WTC11 (cell line): ENCODE measurements around the gene STXBP5. TPM values are rescaled to one million over a fixed set of nuclear protein-coding genes. Genes with fewer than 3 reads are reported as not detected.

Experiments
- ATAC-seq: fragments of 200-7000 bp; cut with Tn5 transposase; 2 replicates; pipeline ENCODE4 v1.10.0; 2021; ENCODE audit warnings: mild to moderate bottlenecking, moderate library complexity
- CTCF ChIA-PET: fragments of 300-600 bp; sonication (Branson Sonifier 250); formaldehyde crosslinking; loops from one replicate; lab custom pipeline; 2021; ENCODE audit warnings: antibody characterized with exemption; lab: Charles Lee
- POLR2A ChIA-PET: fragments of 350-600 bp; sonication (Branson Sonifier 250); formaldehyde crosslinking; loops from one replicate; lab custom pipeline; 2021; ENCODE audit warnings: antibody characterized with exemption; lab: Charles Lee
- DNase-seq: peaks from one replicate; pipeline ENCODE4 v3.0.0; 2021; ENCODE audit warnings: low spot score
- H3K27ac Mint-ChIP-seq: 2 replicates; pipeline ENCODE4 v1.8.0; 2021; ENCODE audit warnings: mixed read lengths
- H3K27me3 Mint-ChIP-seq: 2 replicates; pipeline ENCODE4 v1.8.0; 2021; ENCODE audit warnings: low read depth, mild to moderate bottlenecking, moderate library complexity, mixed read lengths
- H3K36me3 Mint-ChIP-seq: 2 replicates; pipeline ENCODE4 v1.8.0; 2021; ENCODE audit warnings: mixed read lengths
- H3K4me1 Mint-ChIP-seq: 2 replicates; pipeline ENCODE4 v1.8.0; 2022; ENCODE audit warnings: mixed read lengths
- H3K4me3 Mint-ChIP-seq: 2 replicates; pipeline ENCODE4 v1.8.0; 2021; ENCODE audit warnings: mild to moderate bottlenecking, moderate library complexity, mixed read lengths
- H3K9me3 Mint-ChIP-seq: 2 replicates; pipeline ENCODE4 v1.8.0; 2021; ENCODE audit warnings: mixed read lengths
- GABPB1 ChIP-seq: sonication (generic); formaldehyde crosslinking; IDR thresholded peaks from 2 replicates; pipeline ENCODE4 v1.8.1; 2023; ENCODE audit warnings: mild to moderate bottlenecking, missing genetic modification reagents
- IRF2 ChIP-seq: sonication (generic); formaldehyde crosslinking; IDR thresholded peaks from 2 replicates; pipeline ENCODE4 v1.8.0; 2022; ENCODE audit warnings: low read depth, missing genetic modification reagents, borderline replicate concordance
- JAZF1 ChIP-seq: fragments of 250-450 bp; sonication (Bioruptor Pico); IDR thresholded peaks from 2 replicates; pipeline ENCODE4 v1.9.0; 2021; ENCODE audit warnings: moderate library complexity, mild to moderate bottlenecking, inconsistent platforms
- JUN ChIP-seq: sonication (generic); formaldehyde crosslinking; IDR thresholded peaks from 2 replicates; pipeline ENCODE4 v1.8.0; 2023; ENCODE audit warnings: mild to moderate bottlenecking, missing genetic modification reagents
- MXD4 ChIP-seq: fragments of 250-450 bp; sonication (Bioruptor Pico); IDR thresholded peaks from 2 replicates; pipeline ENCODE4 v1.8.0; 2021; ENCODE audit warnings: mild to moderate bottlenecking, moderate library complexity, borderline replicate concordance
- MYBL2 ChIP-seq: sonication (generic); formaldehyde crosslinking; IDR thresholded peaks from 2 replicates; pipeline ENCODE4 v1.8.1; 2023; ENCODE audit warnings: mild to moderate bottlenecking, moderate library complexity, missing genetic modification reagents
- NR2C2 ChIP-seq: sonication (generic); formaldehyde crosslinking; IDR thresholded peaks from 2 replicates; pipeline ENCODE4 v1.8.0; 2022; ENCODE audit warnings: mild to moderate bottlenecking, missing genetic modification reagents
- OVOL2 ChIP-seq: fragments of 250-450 bp; sonication (Bioruptor Pico); IDR thresholded peaks from 2 replicates; pipeline ENCODE4 v1.9.0; 2021; ENCODE audit warnings: mild to moderate bottlenecking, borderline replicate concordance
- PREB ChIP-seq: sonication (generic); formaldehyde crosslinking; IDR thresholded peaks from 2 replicates; pipeline ENCODE4 v1.8.1; 2022; ENCODE audit warnings: mild to moderate bottlenecking, missing genetic modification reagents, moderate library complexity, borderline replicate concordance
- SMAD3 ChIP-seq: sonication (generic); formaldehyde crosslinking; IDR thresholded peaks from 2 replicates; pipeline ENCODE4 v1.8.0; 2022; ENCODE audit warnings: missing genetic modification reagents, mild to moderate bottlenecking, borderline replicate concordance
- TEAD1 ChIP-seq: sonication (generic); formaldehyde crosslinking; IDR thresholded peaks from 2 replicates; pipeline ENCODE4 v1.8.0; 2022; ENCODE audit warnings: mild to moderate bottlenecking, missing genetic modification reagents
- ZBTB21 ChIP-seq: sonication (generic); formaldehyde crosslinking; IDR thresholded peaks from 2 replicates; pipeline ENCODE4 v1.8.1; 2023; ENCODE audit warnings: mild to moderate bottlenecking, missing genetic modification reagents, borderline replicate concordance
- ZBTB43 ChIP-seq: sonication (generic); formaldehyde crosslinking; IDR thresholded peaks from 2 replicates; pipeline ENCODE4 v1.8.1; 2023; ENCODE audit warnings: mild to moderate bottlenecking, missing genetic modification reagents
- ZNF138 ChIP-seq: sonication (generic); formaldehyde crosslinking; conservative IDR thresholded peaks from 2 replicates; pipeline ENCODE4 v1.8.1; 2022; ENCODE audit warnings: mild to moderate bottlenecking, moderate library complexity, missing genetic modification reagents
- ZNF219 ChIP-seq: sonication (generic); formaldehyde crosslinking; IDR thresholded peaks from 2 replicates; pipeline ENCODE4 v1.8.0; 2023; ENCODE audit warnings: missing genetic modification reagents, mild to moderate bottlenecking, borderline replicate concordance
- ZNF416 ChIP-seq: fragments of 250-450 bp; sonication (Bioruptor Pico); IDR thresholded peaks from 2 replicates; pipeline ENCODE4 v1.9.0; 2021; ENCODE audit warnings: mild to moderate bottlenecking, inconsistent platforms
- ZNF532 ChIP-seq: fragments of 250-450 bp; sonication (Bioruptor Pico); IDR thresholded peaks from 2 replicates; pipeline ENCODE4 v1.9.0; 2021; ENCODE audit warnings: mild to moderate bottlenecking, borderline replicate concordance
- total RNA-seq: library from RNA; stranded (reverse); gene quantifications from 3 replicates; pipeline ENCODE4 v1.2.3, GENCODE V29; 2021
- TF ChIP-seq, protein P1 (sequence below): fragments of 250-450 bp; sonication (Bioruptor Pico); IDR thresholded peaks from 2 replicates; pipeline ENCODE4 v1.9.0; 2021; ENCODE audit warnings: mild to moderate bottlenecking
- TF ChIP-seq, protein P2 (sequence below): fragments of 250-450 bp; sonication (Bioruptor Pico); IDR thresholded peaks from 2 replicates; pipeline ENCODE4 v1.9.0; 2021; ENCODE audit warnings: moderate library complexity, mild to moderate bottlenecking, inconsistent platforms, borderline replicate concordance
- TF ChIP-seq, protein P3 (sequence below): sonication (generic); formaldehyde crosslinking; IDR thresholded peaks from 2 replicates; pipeline ENCODE4 v1.8.0; 2022; ENCODE audit warnings: mild to moderate bottlenecking, missing genetic modification reagents
- TF ChIP-seq, protein P4 (sequence below): sonication (generic); formaldehyde crosslinking; IDR thresholded peaks from 2 replicates; pipeline ENCODE4 v1.8.0; 2023; ENCODE audit warnings: missing genetic modification reagents
- TF ChIP-seq, protein P5 (sequence below): sonication (generic); formaldehyde crosslinking; IDR thresholded peaks from 2 replicates; pipeline ENCODE4 v1.8.0; 2022; ENCODE audit warnings: mild to moderate bottlenecking, missing genetic modification reagents

Gene STXBP5
- total RNA-seq, 1 experiment from 2014 or later: 13.2 TPM

GRCh38 chr6:147185216-147185615 is 19.0 kb upstream of the STXBP5 start:
- no peak overlapping the region for H3K4me3 Mint-ChIP-seq
- no peaks in the 10 kb centered on the region for H3K27me3 Mint-ChIP-seq
- no peak for TF ChIP-seq MYBL2 (CRISPR knock-in tag)
- no peak for TF ChIP-seq OVOL2
- TF ChIP-seq, protein P1, sequence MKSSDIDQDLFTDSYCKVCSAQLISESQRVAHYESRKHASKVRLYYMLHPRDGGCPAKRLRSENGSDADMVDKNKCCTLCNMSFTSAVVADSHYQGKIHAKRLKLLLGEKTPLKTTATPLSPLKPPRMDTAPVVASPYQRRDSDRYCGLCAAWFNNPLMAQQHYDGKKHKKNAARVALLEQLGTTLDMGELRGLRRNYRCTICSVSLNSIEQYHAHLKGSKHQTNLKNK (CRISPR knock-in tag): no peak
- no peak for TF ChIP-seq TEAD1 (CRISPR knock-in tag)
- TF ChIP-seq ZBTB43 (CRISPR knock-in tag): no peak
- TF ChIP-seq JAZF1 (CRISPR knock-in tag): no peak
- TF ChIP-seq JUN (CRISPR knock-in tag): no peak
- TF ChIP-seq, protein P2, sequence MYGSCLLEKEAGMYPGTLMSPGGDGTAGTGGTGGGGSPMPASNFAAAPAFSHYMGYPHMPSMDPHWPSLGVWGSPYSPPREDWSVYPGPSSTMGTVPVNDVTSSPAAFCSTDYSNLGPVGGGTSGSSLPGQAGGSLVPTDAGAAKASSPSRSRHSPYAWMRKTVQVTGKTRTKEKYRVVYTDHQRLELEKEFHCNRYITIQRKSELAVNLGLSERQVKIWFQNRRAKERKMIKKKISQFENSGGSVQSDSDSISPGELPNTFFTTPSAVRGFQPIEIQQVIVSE (CRISPR knock-in tag): no peak
- no peak for TF ChIP-seq ZNF532 (CRISPR knock-in tag)
- TF ChIP-seq, protein P3, sequence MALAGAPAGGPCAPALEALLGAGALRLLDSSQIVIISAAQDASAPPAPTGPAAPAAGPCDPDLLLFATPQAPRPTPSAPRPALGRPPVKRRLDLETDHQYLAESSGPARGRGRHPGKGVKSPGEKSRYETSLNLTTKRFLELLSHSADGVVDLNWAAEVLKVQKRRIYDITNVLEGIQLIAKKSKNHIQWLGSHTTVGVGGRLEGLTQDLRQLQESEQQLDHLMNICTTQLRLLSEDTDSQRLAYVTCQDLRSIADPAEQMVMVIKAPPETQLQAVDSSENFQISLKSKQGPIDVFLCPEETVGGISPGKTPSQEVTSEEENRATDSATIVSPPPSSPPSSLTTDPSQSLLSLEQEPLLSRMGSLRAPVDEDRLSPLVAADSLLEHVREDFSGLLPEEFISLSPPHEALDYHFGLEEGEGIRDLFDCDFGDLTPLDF (CRISPR knock-in tag): no peak
- H3K9me3 Mint-ChIP-seq: no peaks in the 10 kb centered on the region
- DNase-seq: no peak
- POLR2A ChIA-PET: no interaction called here
- H3K36me3 Mint-ChIP-seq: no peaks in the 10 kb centered on the region
- CTCF ChIA-PET: no interaction called here
- H3K27ac Mint-ChIP-seq: no peak overlapping the region
- peaks cover 10% of the 10 kb centered on the region for H3K4me1 Mint-ChIP-seq
- ATAC-seq: no peak

DNA sequence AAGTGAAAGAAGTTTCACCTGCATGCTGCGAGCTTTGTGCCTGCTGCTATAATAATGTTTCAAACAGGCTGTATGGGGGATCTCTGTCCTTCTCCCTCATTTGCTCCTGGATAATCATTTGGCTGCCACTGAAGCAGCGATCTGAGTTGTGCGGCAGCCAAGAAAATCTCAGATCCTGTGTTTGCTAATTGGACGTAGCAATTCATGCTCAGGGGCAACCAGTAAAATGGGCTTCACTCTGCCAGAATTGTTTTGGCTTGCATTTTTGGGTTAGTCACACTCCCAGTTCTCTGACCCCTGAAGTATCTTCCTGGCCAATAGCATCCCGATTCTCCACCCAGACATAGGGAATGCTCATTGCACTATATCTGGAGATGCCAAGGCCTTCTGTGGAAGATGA is 13.7 kb upstream of the STXBP5 start:
- H3K36me3 Mint-ChIP-seq: no peaks in the 10 kb centered on the region
- TF ChIP-seq GABPB1 (no peak), ZBTB21 (CRISPR knock-in tag) (no peak), ZNF219 (no peak), MXD4 (CRISPR knock-in tag) (no peak), IRF2 (no peak), MYBL2 (CRISPR knock-in tag) (no peak), ZNF138 (CRISPR knock-in tag) (no peak), SMAD3 (no peak), PREB (no peak), NR2C2 (CRISPR knock-in tag) (no peak), ZNF416 (CRISPR knock-in tag) (no peak)
- TF ChIP-seq, protein P1 (CRISPR knock-in tag): no peak
- TF ChIP-seq, protein P4, sequence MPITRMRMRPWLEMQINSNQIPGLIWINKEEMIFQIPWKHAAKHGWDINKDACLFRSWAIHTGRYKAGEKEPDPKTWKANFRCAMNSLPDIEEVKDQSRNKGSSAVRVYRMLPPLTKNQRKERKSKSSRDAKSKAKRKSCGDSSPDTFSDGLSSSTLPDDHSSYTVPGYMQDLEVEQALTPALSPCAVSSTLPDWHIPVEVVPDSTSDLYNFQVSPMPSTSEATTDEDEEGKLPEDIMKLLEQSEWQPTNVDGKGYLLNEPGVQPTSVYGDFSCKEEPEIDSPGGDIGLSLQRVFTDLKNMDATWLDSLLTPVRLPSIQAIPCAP (CRISPR knock-in tag): no peak
- TF ChIP-seq, protein P5, sequence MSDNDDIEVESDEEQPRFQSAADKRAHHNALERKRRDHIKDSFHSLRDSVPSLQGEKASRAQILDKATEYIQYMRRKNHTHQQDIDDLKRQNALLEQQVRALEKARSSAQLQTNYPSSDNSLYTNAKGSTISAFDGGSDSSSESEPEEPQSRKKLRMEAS: no peak
- TF ChIP-seq, all 79 proteins: peak for 0
- no peak for DNase-seq
- Mint-ChIP-seq H3K4me1 (peaks cover 6% of the 10 kb centered on the region), H3K9me3 (no peaks in the 10 kb centered on the region), H3K4me3 (no peak overlapping the region), H3K27ac (no peak overlapping the region), H3K27me3 (no peaks in the 10 kb centered on the region)
- ChIA-PET POLR2A (no interaction called here), CTCF (no interaction called here)
- no peak for ATAC-seq
